Neural crest cell (in vitro differentiated cells): ENCODE results near the gene KRT34. TPM values are rescaled to one million over a fixed set of nuclear protein-coding genes. Genes with fewer than 3 reads are reported as not detected.

Experiments used
- DNase-seq: peaks from one replicate; pipeline ENCODE4 v3.0.0; 2021; ENCODE audit warnings: low read depth, mixed read lengths, low spot score
- H3K27ac Mint-ChIP-seq: one replicate; pipeline ENCODE4 v1.8.0; 2021; ENCODE audit warnings: mild to moderate bottlenecking, mixed read lengths; ENCODE audit not compliant: unreplicated experiment
- H3K27me3 Mint-ChIP-seq: 2 replicates; pipeline ENCODE4 v1.8.0; 2021; ENCODE audit warnings: low read depth, mild to moderate bottlenecking, mixed read lengths
- H3K36me3 Mint-ChIP-seq: 2 replicates; pipeline ENCODE4 v1.8.0; 2021; ENCODE audit warnings: low read depth, mild to moderate bottlenecking, mixed read lengths
- H3K4me1 Mint-ChIP-seq: 2 replicates; pipeline ENCODE4 v1.8.0; 2021; ENCODE audit warnings: mixed read lengths
- H3K4me3 Mint-ChIP-seq: one replicate; pipeline ENCODE4 v1.8.0; 2021; ENCODE audit warnings: mild to moderate bottlenecking, mixed read lengths
- H3K9me3 Mint-ChIP-seq: 2 replicates; pipeline ENCODE4 v1.8.0; 2021; ENCODE audit warnings: mixed read lengths
- CTCF ChIP-seq: fragments of 200-600 bp; sonication (generic); conservative IDR thresholded peaks from 2 replicates; pipeline ENCODE4 v1.5.0; 2021; ENCODE audit warnings: antibody characterized with exemption, mild to moderate bottlenecking
- total RNA-seq: library from RNA; stranded (reverse); gene quantifications from 2 replicates; pipeline ENCODE4 v1.2.1, GENCODE V29; 2021

Gene KRT34
- total RNA-seq, 1 donor from 2014 or later: not detected

DNA sequence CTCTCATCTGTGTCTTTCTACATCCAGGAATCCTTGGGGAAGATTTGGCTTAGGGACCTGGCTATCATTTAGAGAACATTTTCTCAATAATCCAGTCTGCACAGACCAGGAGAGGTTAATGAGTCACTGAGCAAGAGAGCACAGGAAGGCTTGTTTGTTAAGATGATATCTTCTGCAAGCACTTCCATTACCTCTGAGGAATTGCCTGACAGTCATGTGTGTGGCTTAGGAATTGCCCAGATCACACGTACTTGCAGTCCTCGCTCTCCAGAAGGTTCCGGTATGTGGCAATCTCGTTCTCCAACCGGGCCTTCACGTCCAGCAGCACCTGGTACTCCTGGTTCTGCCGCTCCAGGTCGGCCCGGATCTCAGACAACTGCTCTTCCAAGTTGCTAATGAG, 39.0 kb upstream of the KRT34 start:
- no peak for TF ChIP-seq CTCF
- Mint-ChIP-seq H3K36me3 (peaks cover 4% of the 10 kb centered on the region), H3K27ac (no peak overlapping the region), H3K27me3 (no peaks in the 10 kb centered on the region), H3K4me3 (no peak overlapping the region), H3K4me1 (peaks cover 21% of the 10 kb centered on the region), H3K9me3 (no peaks in the 10 kb centered on the region)
- DNase-seq: no peak

DNA sequence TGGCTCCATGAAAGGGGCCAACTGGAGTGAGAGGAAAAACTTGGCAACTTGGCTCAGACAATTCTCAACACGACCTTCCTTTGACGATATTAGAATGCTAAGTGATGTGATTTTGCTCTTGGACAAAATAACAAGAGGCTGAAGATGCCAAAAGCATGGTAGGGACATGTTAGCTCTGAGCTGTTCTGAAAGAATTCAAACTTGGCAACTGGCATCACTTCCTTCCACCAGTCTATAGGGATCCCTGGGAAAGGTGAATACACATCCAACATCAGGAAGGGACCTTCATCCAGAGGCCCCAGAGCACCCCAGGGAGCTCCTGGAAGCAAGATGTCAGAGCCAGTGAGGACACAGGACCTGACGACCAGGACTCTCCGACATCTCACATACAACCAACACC, 38.0 kb upstream of the KRT34 start:
- Mint-ChIP-seq H3K27me3 (no peaks in the 10 kb centered on the region), H3K27ac (no peak overlapping the region), H3K4me1 (peaks cover 24% of the 10 kb centered on the region), H3K36me3 (peaks cover under 1% of the 10 kb centered on the region), H3K4me3 (no peak overlapping the region), H3K9me3 (peaks cover 2% of the 10 kb centered on the region)
- no peak for DNase-seq
- TF ChIP-seq CTCF: no peak

GRCh38 chr17:41419716-41420115, 37.6 kb upstream of the KRT34 start:
- Mint-ChIP-seq H3K4me3 (no peak overlapping the region), H3K36me3 (no peaks in the 10 kb centered on the region), H3K27ac (no peak overlapping the region), H3K9me3 (peaks cover 2% of the 10 kb centered on the region), H3K27me3 (no peaks in the 10 kb centered on the region), H3K4me1 (peaks cover 22% of the 10 kb centered on the region)
- DNase-seq: no peak
- no peak for TF ChIP-seq CTCF

DNA sequence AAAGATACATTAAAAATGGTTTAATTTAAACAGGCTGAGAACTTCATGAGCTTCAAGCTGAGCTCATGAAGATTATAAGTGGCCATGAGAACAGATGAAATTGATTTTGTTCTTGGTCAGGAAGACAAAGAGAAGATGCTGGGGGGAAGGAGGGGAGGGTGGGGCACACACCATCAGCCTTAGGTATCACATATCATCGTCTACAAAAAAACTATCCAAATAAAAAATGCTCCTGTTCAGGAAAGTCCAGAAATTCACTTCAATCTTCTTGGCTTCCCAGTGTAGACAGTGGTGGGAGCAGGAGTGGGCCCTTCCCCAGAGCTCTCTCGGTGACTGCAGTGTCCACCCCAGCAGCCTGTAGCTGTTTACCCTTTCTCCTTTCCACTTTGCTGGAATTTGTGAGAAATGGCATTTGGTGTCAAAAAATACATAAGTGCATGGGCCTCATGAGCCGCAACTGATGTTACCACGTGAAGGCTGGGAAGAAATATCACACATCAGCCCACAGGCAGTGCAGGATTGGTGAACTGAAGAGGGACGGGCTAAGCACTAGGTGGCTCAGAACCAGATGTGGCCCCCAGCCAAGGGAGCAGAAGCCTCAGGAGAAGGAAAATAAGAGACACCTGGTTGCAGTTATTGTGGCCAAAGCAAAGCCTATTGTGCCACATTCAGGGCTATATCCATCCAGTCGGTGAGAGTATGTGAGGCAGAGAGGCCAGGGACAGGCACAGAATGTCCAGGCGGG, 36.2 kb upstream of the KRT34 start:
- H3K9me3 Mint-ChIP-seq: peaks cover 2% of the 10 kb centered on the region
- no peak for TF ChIP-seq CTCF
- H3K27ac Mint-ChIP-seq: no peak overlapping the region
- no peaks in the 10 kb centered on the region for H3K36me3 Mint-ChIP-seq
- peaks cover 26% of the 10 kb centered on the region for H3K4me1 Mint-ChIP-seq
- no peak for DNase-seq
- H3K4me3 Mint-ChIP-seq: no peak overlapping the region
- H3K27me3 Mint-ChIP-seq: no peaks in the 10 kb centered on the region

DNA sequence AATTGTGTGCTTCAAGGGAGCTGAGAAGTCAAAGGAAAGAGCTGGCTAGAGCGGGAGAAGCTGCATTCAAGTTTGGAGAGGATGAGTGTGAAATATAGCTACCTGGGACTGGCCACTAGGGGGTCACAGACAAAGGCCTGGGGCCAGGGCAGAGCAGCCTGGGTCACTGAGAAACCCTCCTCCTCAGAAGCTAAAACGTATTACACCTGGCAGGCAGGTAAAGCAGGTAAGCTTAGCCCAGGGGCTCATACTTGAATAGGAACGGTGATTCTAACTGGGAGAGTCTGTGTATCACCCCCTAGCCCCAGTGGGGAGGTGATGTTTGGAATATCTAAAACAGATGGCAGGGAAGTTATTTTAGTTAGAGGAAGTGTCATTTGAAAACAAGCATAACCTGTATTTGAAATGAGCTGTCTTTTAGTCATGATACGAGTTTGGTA, 35.5 kb upstream of the KRT34 start:
- Mint-ChIP-seq H3K4me3 (no peak overlapping the region), H3K27me3 (no peaks in the 10 kb centered on the region), H3K4me1 (peaks cover 30% of the 10 kb centered on the region), H3K9me3 (peaks cover 2% of the 10 kb centered on the region), H3K27ac (no peak overlapping the region), H3K36me3 (no peaks in the 10 kb centered on the region)
- no peak for DNase-seq
- peak; percentile 66 for TF ChIP-seq CTCF
